ENCODE results near the gene SIGLEC11.
"Not testable (repeated sequence)": the region's sequence is repeated elsewhere in the genome, so short reads cannot be mapped to it uniquely, and the experiment has no call there.

The SIGLEC11 gene

GRCh38 chr19:49960980-49961379, at the start of gene SIGLEC11:
Gene SIGLEC11, minus strand, starts transcription at chr19:49961172. Its CDS starts 91 bp downstream, at chr19:49961081.
- DNase-seq (ENCODE audit: low read depth in 4 of 4, low spot score in 1 of 4) = not testable (repeated sequence)

GRCh38 chr19:50008532-50008931, 47.6 kb upstream of the SIGLEC11 start:
- DNase-seq (ENCODE audit: low read depth in 4 of 4, low spot score in 1 of 4) = no peak

- no peak for DNase-seq (ENCODE audit: low read depth in 4 of 4, low spot score in 1 of 4)
Measured at GRCh38 chr19:50007947-50008346, 47.0 kb upstream of the SIGLEC11 start.

GRCh38 chr19:50007170-50007569, 46.2 kb upstream of the SIGLEC11 start:
- DNase-seq (ENCODE audit: low read depth in 4 of 4, low spot score in 1 of 4) = no peak

GRCh38 chr19:50005428-50005827, 44.5 kb upstream of the SIGLEC11 start:
- no peak for DNase-seq (ENCODE audit: low read depth in 4 of 4, low spot score in 1 of 4)

- DNase-seq (ENCODE audit: low read depth in 4 of 4, low spot score in 1 of 4) = no peak
Measured at GRCh38 chr19:50003810-50004419, 42.9 kb upstream of the SIGLEC11 start.

- no peak for DNase-seq (ENCODE audit: low read depth in 4 of 4, low spot score in 1 of 4)
Measured at GRCh38 chr19:50003254-50003788, 42.3 kb upstream of the SIGLEC11 start.

GRCh38 chr19:50002386-50002960, 41.5 kb upstream of the SIGLEC11 start:
- no peak for DNase-seq (ENCODE audit: low read depth in 4 of 4, low spot score in 1 of 4)

- no peak for DNase-seq (ENCODE audit: low read depth in 4 of 4, low spot score in 1 of 4)
Measured at GRCh38 chr19:50001775-50002174, 40.8 kb upstream of the SIGLEC11 start.

GRCh38 chr19:50000841-50001557, 40.0 kb upstream of the SIGLEC11 start:
- DNase-seq (ENCODE audit: low read depth in 4 of 4, low spot score in 1 of 4) = no peak

GRCh38 chr19:50000038-50000840, 39.3 kb upstream of the SIGLEC11 start:
- DNase-seq (ENCODE audit: low read depth in 4 of 4, low spot score in 1 of 4) = no peak

- no peak for DNase-seq (ENCODE audit: low read depth in 4 of 4, low spot score in 1 of 4)
Measured at GRCh38 chr19:49999371-50000010, 38.5 kb upstream of the SIGLEC11 start.

- no peak for DNase-seq (ENCODE audit: low read depth in 4 of 4, low spot score in 1 of 4)
Measured at GRCh38 chr19:49997709-49998108, 36.7 kb upstream of the SIGLEC11 start.

GRCh38 chr19:49988433-49988832, 27.5 kb upstream of the SIGLEC11 start:
- DNase-seq (ENCODE audit: low read depth in 4 of 4, low spot score in 1 of 4) = peak in 1 of 4 experiments; percentile 35

- DNase-seq (ENCODE audit: low read depth in 4 of 4, low spot score in 1 of 4) = no peak
Measured at GRCh38 chr19:49988007-49988406, 27.0 kb upstream of the SIGLEC11 start.

GRCh38 chr19:49987159-49987698, 26.3 kb upstream of the SIGLEC11 start:
- DNase-seq (ENCODE audit: low read depth in 4 of 4, low spot score in 1 of 4) = peak; percentile 28 to 68 (median 56)

- DNase-seq (ENCODE audit: low read depth in 4 of 4, low spot score in 1 of 4) = no peak
Measured at GRCh38 chr19:49986354-49986753, 25.4 kb upstream of the SIGLEC11 start.

GRCh38 chr19:49985871-49986270, 24.9 kb upstream of the SIGLEC11 start:
- no peak for DNase-seq (ENCODE audit: low read depth in 4 of 4, low spot score in 1 of 4)

- DNase-seq (ENCODE audit: low read depth in 4 of 4, low spot score in 1 of 4) = no peak
Measured at GRCh38 chr19:49984491-49984890, 23.5 kb upstream of the SIGLEC11 start.

- DNase-seq (ENCODE audit: low read depth in 4 of 4, low spot score in 1 of 4) = peak; percentile 71 to 86 (median 75)
Measured at GRCh38 chr19:49983645-49984229, 22.8 kb upstream of the SIGLEC11 start.
